HEK293 (cell line): Measurements from ENCODE around the gene PDYN.

Source experiments
- ATF2 ChIP-seq: fragments of 450-650 bp; formaldehyde crosslinking; IDR thresholded peaks from 2 replicates; pipeline ENCODE4 v1.5.1; 2016; ENCODE audit warnings: missing biosample characterization, missing genetic modification characterization, low read depth
- CTCF ChIP-seq: fragments of 450-650 bp; formaldehyde crosslinking; IDR thresholded peaks from 2 replicates; pipeline ENCODE4 v1.5.1; 2016; ENCODE audit warnings: missing biosample characterization, missing genetic modification characterization
- KLF9 ChIP-seq: fragments of 450-650 bp; formaldehyde crosslinking; IDR thresholded peaks from 2 replicates; pipeline ENCODE4 v1.5.1; 2016; ENCODE audit warnings: missing biosample characterization, missing genetic modification characterization, low read depth
- ZNF214 ChIP-seq: fragments of 450-650 bp; formaldehyde crosslinking; IDR thresholded peaks from 2 replicates; pipeline ENCODE4 v1.5.1; 2017; ENCODE audit warnings: missing biosample characterization, mild to moderate bottlenecking, missing genetic modification characterization, borderline replicate concordance
- ZNF660 ChIP-seq: fragments of 450-650 bp; IDR thresholded peaks from 2 replicates; pipeline ENCODE4 v1.5.1; 2018; ENCODE audit warnings: missing biosample characterization, mild to moderate bottlenecking, missing genetic modification characterization
- ZNF692 ChIP-seq: fragments of 450-650 bp; formaldehyde crosslinking; IDR thresholded peaks from 2 replicates; pipeline ENCODE4 v1.5.1; 2016; ENCODE audit warnings: missing biosample characterization, missing genetic modification characterization

- TF ChIP-seq CTCF (no peak), ZNF692 (tag by site-specific recombination) (no peak), KLF9 (tag by site-specific recombination) (no peak), ZNF660 (tag by site-specific recombination) (no peak), ATF2 (no peak), ZNF214 (tag by site-specific recombination) (no peak)
These were observed 52.6 kb downstream of the PDYN start for GRCh38 chr20:1941226-1941625.
